CD4-positive, alpha-beta T cell treated with Interferon alpha-2 for 1 hour (primary cell): ENCODE measurements around the gene SFXN1.
"Not testable (repeated sequence)": the region's sequence is repeated elsewhere in the genome, so short reads cannot be mapped to it uniquely, and the experiment has no call there.

Experiments
- DNase-seq, 2 donors: peaks; one replicate each; pipeline ENCODE4 v3.0.0-alpha.2; 2020 to 2022

Gene SFXN1

GRCh38 chr5:175478384-175479124, at the start of gene SFXN1:
SFXN1 (plus strand) TSS chr5:175478560; CDS start chr5:175492104, 13,544 bp downstream.
- DNase-seq: peak; percentile 64 to 81

DNA sequence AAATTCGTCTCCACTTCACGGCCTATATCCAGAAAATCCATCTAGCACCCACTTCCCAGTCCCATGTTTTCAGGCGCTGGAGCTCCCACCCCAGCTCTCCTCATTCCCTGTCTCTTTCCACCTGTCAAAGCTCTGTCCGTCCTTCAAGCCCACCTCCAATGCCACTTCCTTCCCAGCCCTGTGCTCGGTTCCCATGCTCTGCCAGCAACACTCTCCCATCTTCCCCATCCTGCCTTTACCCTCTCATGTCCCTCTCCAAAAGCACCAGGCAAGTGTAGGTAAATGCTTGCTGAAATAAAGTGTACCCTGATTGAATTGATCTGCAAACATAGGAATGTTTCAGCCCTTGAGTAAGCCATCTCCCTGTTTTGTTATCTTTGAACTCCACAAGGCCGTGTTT, 43.6 kb upstream of the SFXN1 start:
- no peak for DNase-seq

- DNase-seq: no peak
These were observed 42.0 kb upstream of the SFXN1 start for GRCh38 chr5:175436359-175436758.

- no peak for DNase-seq
These were observed 40.0 kb upstream of the SFXN1 start for GRCh38 chr5:175438234-175438857.

DNA sequence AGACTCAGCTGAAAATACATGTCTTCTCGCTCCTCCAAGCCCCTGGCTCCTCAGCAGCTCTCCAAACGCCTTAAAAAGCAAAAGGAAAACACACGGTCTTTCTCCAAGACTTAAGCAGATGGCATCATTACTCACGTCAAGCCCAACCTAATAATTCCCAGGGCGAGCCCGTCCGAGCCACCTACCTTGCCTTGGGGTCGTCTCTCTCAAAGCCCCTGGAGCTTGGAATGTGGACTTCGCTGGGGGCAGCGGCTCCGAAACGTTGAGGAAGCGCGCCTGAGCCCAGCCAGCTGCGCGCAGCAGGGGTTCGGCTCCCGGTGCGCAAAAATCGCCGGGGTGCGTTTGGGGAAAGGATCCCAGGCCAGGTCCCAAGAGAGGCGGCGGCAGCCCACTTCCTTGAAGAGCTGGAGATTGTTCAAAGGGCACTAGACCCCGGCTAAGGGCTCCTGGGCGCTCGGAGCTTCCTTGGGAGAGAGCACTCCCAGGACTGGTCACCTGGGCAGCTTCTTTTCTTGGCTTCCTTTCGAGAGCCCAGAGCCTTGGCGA, 34.8 kb upstream of the SFXN1 start:
- no peak for DNase-seq

DNA sequence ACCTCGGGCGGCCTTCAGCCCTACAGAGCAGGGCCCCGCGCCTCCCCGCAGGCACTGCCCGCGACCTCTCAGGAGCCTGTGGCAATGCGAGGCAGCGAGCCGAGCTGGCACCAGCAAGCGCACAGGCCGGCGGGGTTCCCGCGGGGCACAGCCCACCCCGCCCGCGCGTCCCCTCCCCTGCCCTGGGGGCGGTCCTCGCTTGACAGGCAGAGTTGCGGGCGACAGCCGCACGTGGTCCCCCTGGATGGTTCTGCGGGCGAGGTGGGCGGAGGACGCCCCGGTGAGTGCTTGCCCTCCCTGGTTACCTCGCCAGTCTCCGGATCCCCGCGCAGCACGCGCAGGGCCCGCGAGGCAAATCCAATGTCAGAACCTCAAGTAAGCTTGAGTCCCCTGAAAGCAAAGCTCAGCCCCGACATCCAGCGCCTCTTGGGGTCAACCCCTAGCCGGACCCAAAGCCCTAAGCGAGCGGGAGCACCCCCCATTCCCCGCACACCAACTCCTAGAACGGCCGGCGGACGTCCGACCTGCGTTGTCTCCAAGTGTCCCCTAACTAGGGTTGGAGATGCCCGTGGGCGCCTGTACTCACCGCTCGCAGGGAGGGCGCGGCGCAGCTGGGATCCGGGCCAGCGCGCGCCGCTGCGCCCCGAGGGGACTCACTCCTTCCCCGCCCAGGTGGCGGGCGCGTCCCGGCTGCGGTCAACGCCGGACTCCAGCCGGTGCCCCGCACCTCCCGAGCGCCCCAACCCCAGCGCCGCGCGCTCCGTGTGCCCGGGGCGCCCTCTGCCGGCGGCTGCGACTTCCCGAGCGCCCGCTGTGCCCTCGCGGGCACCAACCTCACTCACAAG, 34.1 kb upstream of the SFXN1 start, which contains the start of gene DRD1:
Gene DRD1, minus strand, starts transcription at position 123 of the 845 bp plus-strand sequence. CDS start 1,083 bp downstream, outside the sequence.
- peak; percentile 3 to 42 for DNase-seq

DNA sequence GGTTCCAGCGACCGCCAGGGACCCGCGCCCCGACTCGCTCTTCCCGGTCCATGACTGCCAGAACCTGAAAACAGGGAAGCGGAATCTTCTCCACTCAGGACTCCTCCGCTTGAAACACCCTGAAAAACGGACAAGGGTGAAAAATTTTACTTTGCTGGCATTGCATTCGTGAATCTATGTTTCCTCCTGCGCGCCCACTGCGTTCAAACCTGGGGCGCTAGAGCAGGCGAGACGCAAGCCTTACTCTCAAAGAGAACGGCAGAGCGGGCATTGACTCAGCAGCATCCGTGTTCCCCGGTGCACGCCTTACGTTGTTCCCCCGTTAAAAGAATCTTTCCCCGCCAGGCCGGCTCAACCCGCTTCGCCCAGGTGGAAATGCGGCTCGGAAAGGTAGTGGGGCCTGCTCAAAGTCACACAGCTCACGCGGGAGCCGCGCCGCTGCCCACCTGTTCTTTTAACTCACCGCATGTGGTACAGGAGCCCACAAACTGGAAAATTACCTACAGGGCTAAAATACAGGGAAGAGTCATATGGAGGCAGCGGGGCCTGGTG, 33.4 kb upstream of the SFXN1 start:
- DNase-seq: no peak

DNA sequence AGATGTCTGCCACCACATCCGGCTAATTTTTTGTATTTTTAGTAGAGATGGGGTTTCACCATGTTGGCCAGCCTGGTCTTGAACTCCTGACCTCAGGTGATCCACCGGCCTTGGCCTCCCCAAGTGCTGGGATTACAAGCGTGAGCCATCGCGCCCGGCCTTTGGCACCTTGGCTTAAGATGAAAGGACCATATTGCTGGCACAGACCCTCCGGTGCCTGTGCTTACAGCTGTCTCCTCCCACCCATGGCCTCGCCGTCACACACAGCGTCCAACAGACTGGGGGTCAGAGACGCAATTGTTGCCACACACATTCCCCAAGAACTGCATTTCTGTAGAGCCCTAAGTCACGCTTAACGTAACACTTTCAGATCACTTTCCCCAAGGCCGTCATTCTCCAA, 32.0 kb upstream of the SFXN1 start:
- DNase-seq: not testable (repeated sequence)

DNA sequence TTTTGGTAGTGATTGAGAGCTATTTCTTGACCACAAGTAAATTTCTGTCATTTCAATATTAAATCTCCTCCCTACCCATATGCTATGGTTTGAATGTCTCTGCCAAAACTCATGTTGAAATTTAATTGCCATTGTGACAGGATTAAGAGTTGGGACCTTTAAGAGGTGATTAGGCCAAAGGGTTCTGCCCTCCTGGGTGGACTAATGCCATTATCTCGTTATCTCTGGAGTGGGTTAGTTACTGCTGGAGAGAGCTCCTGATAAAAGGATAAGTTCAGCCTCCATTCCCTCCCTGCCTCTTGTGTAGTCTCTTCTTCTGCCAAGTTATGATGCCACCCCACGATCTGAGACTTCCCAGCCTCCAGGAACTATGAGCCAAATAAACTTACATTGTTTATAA, 30.8 kb upstream of the SFXN1 start:
- DNase-seq: no peak

DNA sequence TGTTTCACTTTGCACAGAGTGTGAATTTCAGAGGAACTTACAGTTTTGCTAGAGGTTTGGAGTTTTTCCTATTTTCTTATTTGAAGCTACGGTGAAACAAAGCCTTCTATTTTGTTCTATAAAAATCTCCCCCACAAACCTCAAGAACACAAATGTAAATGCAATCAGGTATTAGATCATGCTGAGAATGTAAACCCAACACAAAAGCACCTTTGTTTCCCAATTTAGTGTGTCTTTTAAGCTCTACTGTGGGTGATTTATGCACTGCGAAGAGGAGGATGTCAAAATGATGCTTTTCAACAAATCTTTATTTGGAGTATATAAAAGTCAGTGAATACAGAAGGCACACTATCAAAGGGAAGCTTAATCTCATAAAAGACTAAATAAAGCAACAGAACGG, 30.1 kb upstream of the SFXN1 start:
- no peak for DNase-seq

- no peak for DNase-seq
These were observed 26.2 kb upstream of the SFXN1 start for GRCh38 chr5:175452166-175452565.

- not testable (repeated sequence) for DNase-seq
These were observed 24.0 kb upstream of the SFXN1 start for GRCh38 chr5:175454338-175454737.

DNA sequence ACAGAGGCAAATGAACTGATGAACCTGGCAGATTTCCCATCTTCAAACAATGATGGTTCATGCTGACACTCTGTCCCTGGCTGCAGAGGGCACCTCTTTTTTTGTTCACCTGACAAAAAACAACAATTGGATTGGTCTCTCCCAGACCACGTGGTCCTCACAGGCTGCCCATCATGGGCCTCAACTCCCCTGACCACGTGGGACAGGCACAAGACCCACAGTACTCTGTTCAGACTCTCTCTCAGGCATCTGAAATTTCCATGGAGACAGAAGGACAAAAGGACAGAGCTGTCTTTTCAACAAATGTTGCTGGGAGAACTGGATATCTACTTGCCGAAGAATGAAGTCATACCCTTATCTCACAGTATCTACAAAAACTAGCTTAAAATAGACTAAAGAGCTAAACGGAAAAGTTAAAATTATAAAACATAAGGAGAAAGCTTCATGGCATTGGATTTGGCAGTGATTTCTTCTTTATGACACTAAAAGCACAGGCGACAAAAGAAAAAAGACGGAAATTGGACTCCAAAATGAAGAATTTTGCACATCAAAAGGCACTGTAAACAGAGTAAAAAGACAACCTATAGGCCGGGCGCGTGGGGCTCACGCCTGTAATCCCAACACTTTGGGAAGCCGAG, 22.1 kb upstream of the SFXN1 start:
- DNase-seq: no peak

- no peak for DNase-seq
These were observed 20.9 kb upstream of the SFXN1 start for GRCh38 chr5:175457466-175457865.

GRCh38 chr5:175460126-175460525, 18.2 kb upstream of the SFXN1 start:
- DNase-seq: no peak

GRCh38 chr5:175460552-175460951, 17.8 kb upstream of the SFXN1 start:
- no peak for DNase-seq

GRCh38 chr5:175461370-175461769, 17.0 kb upstream of the SFXN1 start:
- no peak for DNase-seq

DNA sequence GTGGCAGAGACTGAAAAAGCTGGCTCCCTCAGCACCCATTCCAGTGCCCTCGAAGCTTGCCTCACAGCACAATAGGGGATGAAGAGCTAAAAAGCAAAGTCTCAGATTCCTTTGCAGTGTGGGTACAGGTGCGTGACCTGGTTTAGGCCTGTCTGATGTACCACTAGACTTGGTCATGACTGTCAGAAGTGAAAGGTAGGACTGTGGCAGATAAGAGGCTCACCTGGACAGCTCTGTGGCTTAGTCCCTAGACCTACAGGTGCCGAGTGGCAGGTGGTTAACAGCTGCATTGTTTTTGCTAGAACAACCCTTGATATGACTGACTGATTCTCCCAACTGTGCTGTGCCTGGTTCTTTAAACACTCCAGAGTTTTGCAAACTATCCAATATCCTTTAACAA, 14.7 kb upstream of the SFXN1 start:
- no peak for DNase-seq

DNA sequence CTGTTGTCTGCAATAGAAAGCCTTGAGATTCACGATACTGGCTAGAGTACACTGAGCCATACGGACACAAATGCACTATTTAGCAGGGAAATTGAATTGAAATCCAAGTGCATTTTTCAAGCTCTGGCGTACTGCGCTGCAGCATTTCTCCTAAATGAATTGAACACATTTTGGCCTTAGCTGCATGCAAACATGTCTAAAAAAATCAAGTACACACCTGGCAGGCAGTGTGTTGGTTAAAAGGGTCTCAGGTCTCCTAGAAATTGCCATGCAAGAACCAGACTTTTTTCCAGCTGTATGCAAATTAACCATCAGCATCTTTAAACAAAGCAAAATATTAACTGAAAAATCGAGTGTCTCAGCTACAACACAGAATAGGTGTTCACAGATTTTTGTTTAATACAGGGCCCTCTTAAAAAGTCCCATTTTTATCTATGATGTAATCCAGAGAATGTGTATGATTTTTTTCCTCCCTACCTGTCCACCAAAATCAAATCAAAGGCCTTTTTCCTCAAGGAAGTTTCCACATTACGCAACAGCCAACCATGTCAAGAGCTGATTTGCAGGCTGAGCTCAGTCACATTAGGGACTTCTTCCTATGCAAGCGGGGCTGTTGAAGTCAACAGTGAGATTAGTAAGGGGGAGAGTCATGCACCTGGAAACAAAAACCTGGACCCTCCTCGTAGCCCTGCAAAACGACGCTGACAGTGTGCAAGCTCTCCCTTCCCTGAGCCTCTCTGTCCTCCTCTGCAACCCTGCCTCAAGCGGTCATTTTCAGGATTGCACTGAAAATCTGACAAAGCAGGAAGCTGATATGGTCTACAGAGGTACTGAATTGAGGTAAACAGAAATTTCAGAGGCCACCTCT, 14.1 kb upstream of the SFXN1 start:
- DNase-seq: peak; percentile 43 to 67

- DNase-seq: no peak
These were observed 13.5 kb upstream of the SFXN1 start for GRCh38 chr5:175464942-175465233.

DNA sequence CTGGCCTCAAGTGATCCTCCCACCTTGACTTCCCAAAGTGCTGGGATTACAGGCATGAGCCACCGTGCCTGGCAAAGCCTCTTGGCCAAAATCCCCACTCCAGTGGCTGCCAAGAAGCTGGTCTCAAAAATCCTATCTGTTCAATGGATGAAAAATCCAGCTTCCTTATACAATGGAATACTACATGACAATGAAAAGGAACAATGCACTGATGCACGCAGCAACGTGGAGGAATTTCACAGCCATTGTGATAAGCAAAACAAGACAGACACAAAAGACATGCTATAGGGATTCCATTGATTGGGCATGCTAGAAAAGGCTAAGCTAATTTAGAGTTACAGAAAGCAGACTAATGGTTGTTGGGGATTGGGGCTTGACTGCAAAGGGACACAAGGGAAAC, 13.1 kb upstream of the SFXN1 start:
- no peak for DNase-seq
